HEK293 (cell line): ENCODE results near the gene STYX.
A peak's percentile ranks its signal among the peaks of the same experiment; 100 is the strongest.

Experiments
- CTCF ChIA-PET: fragments of 350-600 bp; formaldehyde crosslinking; extraction: SDS; loops from one replicate; lab custom pipeline; 2021; ENCODE audit warnings: antibody characterized with exemption; lab: Yijun Ruan, JAX
- POLR2A ChIA-PET: fragments of 300-600 bp; formaldehyde crosslinking; extraction: SDS; loops from one replicate; lab custom pipeline; 2020; ENCODE audit warnings: antibody characterized with exemption, inconsistent platforms; lab: Yijun Ruan, JAX
- H3K27ac ChIP-seq: fragments of 200-500 bp; sonication (Bioruptor generic); 2 replicates; pipeline ENCODE4 v1.5.1; 2014; ENCODE audit warnings: low read depth, low read length, control low read depth, inconsistent platforms; ENCODE audit errors: extremely low read depth
- H3K36me3 ChIP-seq, 2 experiments: fragments of 200-500 bp in 1 of 2; sonication (Bioruptor generic) in 1 of 2; 1 replicate in 1 of 2; 2 replicates in 1 of 2; pipeline ENCODE4 v1.5.1; 2014 to 2017; ENCODE audit warnings: inconsistent platforms in 2 of 2, low read length in 2 of 2; ENCODE audit not compliant: control insufficient read depth in 2 of 2, insufficient read depth in 1 of 2
- H3K4me1 ChIP-seq: fragments of 200-500 bp; sonication (Bioruptor generic); 2 replicates; pipeline ENCODE4 v1.5.1; 2014; ENCODE audit warnings: mild to moderate bottlenecking, low read length, inconsistent platforms; ENCODE audit not compliant: control insufficient read depth, insufficient read depth
- H3K4me3 ChIP-seq: 2 replicates; pipeline ENCODE4 v1.5.1; 2011; ENCODE audit warnings: low read depth, mild to moderate bottlenecking, control low read depth, low read length, moderate library complexity
- H3K9me3 ChIP-seq: fragments of 200-500 bp; sonication (Bioruptor generic); 2 replicates; pipeline ENCODE4 v1.5.1; 2014; ENCODE audit warnings: low read depth, low read length, inconsistent platforms; ENCODE audit not compliant: control insufficient read depth, insufficient read depth
- PRDM4 ChIP-seq: fragments of 450-650 bp; formaldehyde crosslinking; IDR thresholded peaks from 2 replicates; pipeline ENCODE4 v1.5.1; 2017; ENCODE audit warnings: missing biosample characterization, missing genetic modification characterization
- SCRT1 ChIP-seq: fragments of 450-650 bp; formaldehyde crosslinking; IDR thresholded peaks from 2 replicates; pipeline ENCODE4 v1.5.1; 2016; ENCODE audit warnings: missing biosample characterization, missing genetic modification characterization, borderline replicate concordance
- SCRT2 ChIP-seq: fragments of 450-650 bp; formaldehyde crosslinking; IDR thresholded peaks from 2 replicates; pipeline ENCODE4 v1.5.1; 2016; ENCODE audit warnings: missing biosample characterization, missing genetic modification characterization
- ZBTB20 ChIP-seq: fragments of 450-650 bp; formaldehyde crosslinking; IDR thresholded peaks from 2 replicates; pipeline ENCODE4 v1.5.1; 2016; ENCODE audit warnings: missing biosample characterization, missing genetic modification characterization
- ZEB2 ChIP-seq: fragments of 450-650 bp; formaldehyde crosslinking; IDR thresholded peaks from 2 replicates; pipeline ENCODE4 v1.5.1; 2016; ENCODE audit warnings: missing biosample characterization, missing genetic modification characterization
- ZFP41 ChIP-seq: fragments of 450-650 bp; formaldehyde crosslinking; IDR thresholded peaks from 2 replicates; pipeline ENCODE4 v1.5.1; 2016; ENCODE audit warnings: missing biosample characterization, missing genetic modification characterization, borderline replicate concordance
- ZNF132 ChIP-seq: fragments of 450-650 bp; formaldehyde crosslinking; IDR thresholded peaks from 2 replicates; pipeline ENCODE4 v1.5.1; 2017; ENCODE audit warnings: missing biosample characterization, missing genetic modification characterization, borderline replicate concordance
- ZNF19 ChIP-seq: fragments of 450-650 bp; formaldehyde crosslinking; IDR thresholded peaks from 2 replicates; pipeline ENCODE4; 2016; ENCODE audit warnings: missing biosample characterization, missing genetic modification characterization, low read depth
- ZNF248 ChIP-seq: fragments of 450-650 bp; formaldehyde crosslinking; IDR thresholded peaks from 2 replicates; pipeline ENCODE4 v1.5.1; 2017; ENCODE audit warnings: missing biosample characterization, missing genetic modification characterization
- ZNF302 ChIP-seq: fragments of 450-650 bp; formaldehyde crosslinking; IDR thresholded peaks from 2 replicates; pipeline ENCODE4 v1.5.1; 2016; ENCODE audit warnings: missing biosample characterization, missing genetic modification characterization, low read depth
- ZNF335 ChIP-seq: fragments of 450-650 bp; formaldehyde crosslinking; conservative IDR thresholded peaks from 2 replicates; pipeline ENCODE4 v1.5.1; 2016; ENCODE audit warnings: missing biosample characterization, missing genetic modification characterization
- ZNF571 ChIP-seq: fragments of 450-650 bp; formaldehyde crosslinking; IDR thresholded peaks from 2 replicates; pipeline ENCODE4 v1.5.0; 2017; ENCODE audit warnings: missing biosample characterization, missing genetic modification characterization

Gene STYX

GRCh38 chr14:52789118-52789517, 59.2 kb downstream of the STYX start:
- H3K4me3 ChIP-seq = peak overlapping the region; percentile 88
- TF ChIP-seq ZNF335 (tag by site-specific recombination) (peak; percentile 22), ZFP41 (tag by site-specific recombination) (no peak), ZBTB20 (0 out of 2 replicates have a peak, but pooled peaks have one; percentile 15)
- ChIA-PET CTCF (interaction anchor here (0.6 kb wide), 1 partner anchor 45 kb away, joined by 5 read pairs; no protein-coding TSS in a partner anchor), POLR2A (no interaction called here)
- peaks cover 0 to 3% of the 10 kb centered on the region in 2 experiments; a peak in 2 of 3 replicates for H3K36me3 ChIP-seq
- H3K27ac ChIP-seq = no peak overlapping the region
- no peaks in the 10 kb centered on the region for H3K9me3 ChIP-seq
- H3K4me1 ChIP-seq = 0 out of 2 replicates have a peak, but pooled peaks cover 3% of the 10 kb centered on the region

- POLR2A ChIA-PET = interaction anchor here (0.5 to 1.8 kb wide), 3 partner anchors 58 to 238 kb away, joined by 5 to 10 read pairs (median 6); partner anchors contain the start of genes GPR137C and TXNDC16
- CTCF ChIA-PET = interaction anchor here (1.1 kb wide), 1 partner anchor 134 kb away, joined by 3 read pairs; no protein-coding TSS in a partner anchor
- no peaks in the 10 kb centered on the region for H3K9me3 ChIP-seq
- H3K36me3 ChIP-seq = peaks cover 0 to 3% of the 10 kb centered on the region in 2 experiments; a peak in 1 of 3 replicates
- peak overlapping the region; percentile 88 for H3K4me3 ChIP-seq
- H3K4me1 ChIP-seq = 0 out of 2 replicates have a peak, but pooled peaks cover 3% of the 10 kb centered on the region
- TF ChIP-seq ZNF302 (tag by site-specific recombination) = no peak
- peak; percentile 84 for TF ChIP-seq SCRT2 (tag by site-specific recombination)
- peak; percentile 36; the same call in 1 of the 2 replicates for TF ChIP-seq SCRT1 (tag by site-specific recombination)
- no peak for TF ChIP-seq ZNF132 (tag by site-specific recombination)
- no peak for TF ChIP-seq ZNF248
- no peak for TF ChIP-seq PRDM4 (tag by site-specific recombination)
- no peak for TF ChIP-seq ZEB2
- no peak for TF ChIP-seq ZNF571 (tag by site-specific recombination)
- TF ChIP-seq, all 188 proteins: peak for 2
- H3K27ac ChIP-seq = no peak overlapping the region; the same call in 1 of the 2 replicates
Observed at GRCh38 chr14:52790011-52790755, 60.2 kb downstream of the STYX start.

- ChIA-PET POLR2A (interaction anchor here (0.5 to 1.8 kb wide), 4 partner anchors 12 to 238 kb away, joined by 3 to 10 read pairs (median 6); partner anchors contain the start of genes GPR137C and TXNDC16), CTCF (interaction anchor here (1.1 kb wide), 1 partner anchor 134 kb away, joined by 3 read pairs; no protein-coding TSS in a partner anchor)
- no peaks in the 10 kb centered on the region for H3K9me3 ChIP-seq
- H3K36me3 ChIP-seq = peaks cover 0 to 3% of the 10 kb centered on the region in 2 experiments; a peak in 1 of 3 replicates
- TF ChIP-seq ZNF19 (tag by site-specific recombination) (no peak), ZNF335 (tag by site-specific recombination) (peak; percentile 54; the same call in 1 of the 2 replicates)
- peak overlapping the region; percentile 92 for H3K27ac ChIP-seq
- H3K4me3 ChIP-seq = peak overlapping the region; percentile 88
- 0 out of 2 replicates have a peak, but pooled peaks cover 3% of the 10 kb centered on the region for H3K4me1 ChIP-seq
Observed at GRCh38 chr14:52790756-52791222, 60.8 kb downstream of the STYX start.
